AG10803 (cell line): ENCODE measurements around the gene PTPN22.

Experiments
- DNase-seq: peaks from one replicate; pipeline ENCODE4 v3.0.0; 2010; ENCODE audit warnings: low read depth
- H3K4me3 ChIP-seq: 2 replicates; pipeline ENCODE4 v1.5.1; 2011; ENCODE audit warnings: mild to moderate bottlenecking, low read length, control low read depth
- TF ChIP-seq, protein P1 (sequence below): conservative IDR thresholded peaks from 2 replicates; pipeline ENCODE4 v1.5.1; 2011; ENCODE audit warnings: mild to moderate bottlenecking, low read length, control low read depth, inconsistent platforms

Gene PTPN22

DNA sequence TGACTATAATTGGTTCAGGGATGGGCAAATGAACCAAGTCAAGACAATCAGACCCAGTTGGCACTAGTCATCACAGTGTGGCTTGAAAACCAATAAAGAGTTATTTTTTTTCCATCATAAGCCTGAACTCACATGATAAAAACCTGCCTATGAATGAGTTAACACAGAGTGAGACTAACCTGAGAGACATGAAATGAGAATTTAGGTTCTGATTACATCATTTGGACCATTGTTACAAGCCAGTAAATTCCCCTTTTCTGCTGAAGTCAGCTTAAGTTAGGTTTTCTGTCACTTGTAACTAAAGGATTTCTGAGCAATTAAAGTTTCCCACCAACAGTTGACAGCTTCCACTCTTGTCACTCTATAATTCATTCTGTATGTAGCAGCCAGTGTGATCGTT, 49.6 kb downstream of the PTPN22 start:
- H3K4me3 ChIP-seq: no peak overlapping the region
- no peak for DNase-seq
- TF ChIP-seq, protein P1, sequence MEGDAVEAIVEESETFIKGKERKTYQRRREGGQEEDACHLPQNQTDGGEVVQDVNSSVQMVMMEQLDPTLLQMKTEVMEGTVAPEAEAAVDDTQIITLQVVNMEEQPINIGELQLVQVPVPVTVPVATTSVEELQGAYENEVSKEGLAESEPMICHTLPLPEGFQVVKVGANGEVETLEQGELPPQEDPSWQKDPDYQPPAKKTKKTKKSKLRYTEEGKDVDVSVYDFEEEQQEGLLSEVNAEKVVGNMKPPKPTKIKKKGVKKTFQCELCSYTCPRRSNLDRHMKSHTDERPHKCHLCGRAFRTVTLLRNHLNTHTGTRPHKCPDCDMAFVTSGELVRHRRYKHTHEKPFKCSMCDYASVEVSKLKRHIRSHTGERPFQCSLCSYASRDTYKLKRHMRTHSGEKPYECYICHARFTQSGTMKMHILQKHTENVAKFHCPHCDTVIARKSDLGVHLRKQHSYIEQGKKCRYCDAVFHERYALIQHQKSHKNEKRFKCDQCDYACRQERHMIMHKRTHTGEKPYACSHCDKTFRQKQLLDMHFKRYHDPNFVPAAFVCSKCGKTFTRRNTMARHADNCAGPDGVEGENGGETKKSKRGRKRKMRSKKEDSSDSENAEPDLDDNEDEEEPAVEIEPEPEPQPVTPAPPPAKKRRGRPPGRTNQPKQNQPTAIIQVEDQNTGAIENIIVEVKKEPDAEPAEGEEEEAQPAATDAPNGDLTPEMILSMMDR: no peak

DNA sequence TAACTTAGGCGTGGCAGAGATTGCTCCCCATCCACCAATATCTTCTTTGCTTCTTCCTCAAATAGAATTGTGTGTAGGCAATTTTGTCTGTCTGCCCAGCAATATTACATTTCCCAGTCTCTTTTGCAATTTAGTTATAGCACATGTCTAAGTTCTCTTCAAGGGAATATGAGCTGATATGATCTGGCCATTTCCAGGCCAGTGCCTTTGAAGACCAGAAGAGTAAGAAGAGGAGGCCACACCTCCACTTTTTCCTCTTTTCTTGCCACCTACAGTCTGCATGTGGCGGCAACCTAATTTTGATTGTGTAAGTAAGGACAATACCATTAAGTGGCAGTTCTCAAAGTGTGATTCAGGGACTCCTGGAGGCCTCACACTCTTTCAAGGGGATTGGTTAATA, 52.9 kb downstream of the PTPN22 start:
- H3K4me3 ChIP-seq: no peak overlapping the region
- TF ChIP-seq, protein P1: no peak
- no peak for DNase-seq

DNA sequence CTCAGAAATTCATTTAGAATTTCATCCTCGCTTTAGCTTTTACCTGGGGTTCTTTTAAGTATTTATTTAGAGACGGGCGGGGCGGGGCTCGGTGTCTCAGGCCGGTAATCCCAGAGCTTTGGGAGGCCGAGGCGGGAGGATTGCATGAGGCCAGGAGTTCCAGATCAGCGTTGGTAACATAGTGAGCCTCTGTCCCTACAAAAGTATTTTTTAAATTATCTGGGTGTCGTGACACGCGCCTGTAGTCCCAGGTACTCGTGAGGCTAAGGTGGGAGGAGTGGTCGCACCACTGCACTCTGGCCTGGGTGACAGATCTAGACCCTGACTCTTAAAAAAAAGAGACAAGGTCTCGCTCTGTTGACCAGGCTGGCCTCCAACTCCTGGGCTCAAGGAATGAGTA, 58.3 kb downstream of the PTPN22 start:
- DNase-seq: no peak
- no peak overlapping the region for H3K4me3 ChIP-seq
- TF ChIP-seq, protein P1: no peak

DNA sequence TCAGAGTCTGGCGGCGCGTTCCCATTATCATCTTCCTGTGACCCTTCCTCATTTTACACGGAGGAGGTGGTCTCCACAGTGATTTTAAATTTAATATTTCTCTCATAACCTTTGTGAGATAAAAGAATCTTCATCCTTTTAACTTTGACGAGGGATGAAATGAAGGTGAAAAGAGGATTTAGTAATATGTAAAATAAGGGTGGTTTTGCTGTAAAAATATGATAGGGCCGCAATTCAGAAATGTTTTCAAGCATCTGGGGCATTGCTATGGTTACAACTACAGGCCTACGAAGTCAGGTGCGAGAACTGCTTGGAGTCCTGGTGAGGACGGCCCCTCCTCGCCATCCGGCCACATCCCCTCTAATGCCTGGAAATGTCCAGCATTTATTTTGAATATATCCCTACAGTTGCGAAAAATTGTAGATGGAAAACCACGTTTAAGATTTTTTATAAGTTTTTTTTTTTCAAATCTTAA, 58.8 kb downstream of the PTPN22 start:
- H3K4me3 ChIP-seq: peak overlapping the region; percentile 67
- DNase-seq: peak; percentile 26
- TF ChIP-seq, protein P1: no peak; the same call in 1 of the 2 replicates

DNA sequence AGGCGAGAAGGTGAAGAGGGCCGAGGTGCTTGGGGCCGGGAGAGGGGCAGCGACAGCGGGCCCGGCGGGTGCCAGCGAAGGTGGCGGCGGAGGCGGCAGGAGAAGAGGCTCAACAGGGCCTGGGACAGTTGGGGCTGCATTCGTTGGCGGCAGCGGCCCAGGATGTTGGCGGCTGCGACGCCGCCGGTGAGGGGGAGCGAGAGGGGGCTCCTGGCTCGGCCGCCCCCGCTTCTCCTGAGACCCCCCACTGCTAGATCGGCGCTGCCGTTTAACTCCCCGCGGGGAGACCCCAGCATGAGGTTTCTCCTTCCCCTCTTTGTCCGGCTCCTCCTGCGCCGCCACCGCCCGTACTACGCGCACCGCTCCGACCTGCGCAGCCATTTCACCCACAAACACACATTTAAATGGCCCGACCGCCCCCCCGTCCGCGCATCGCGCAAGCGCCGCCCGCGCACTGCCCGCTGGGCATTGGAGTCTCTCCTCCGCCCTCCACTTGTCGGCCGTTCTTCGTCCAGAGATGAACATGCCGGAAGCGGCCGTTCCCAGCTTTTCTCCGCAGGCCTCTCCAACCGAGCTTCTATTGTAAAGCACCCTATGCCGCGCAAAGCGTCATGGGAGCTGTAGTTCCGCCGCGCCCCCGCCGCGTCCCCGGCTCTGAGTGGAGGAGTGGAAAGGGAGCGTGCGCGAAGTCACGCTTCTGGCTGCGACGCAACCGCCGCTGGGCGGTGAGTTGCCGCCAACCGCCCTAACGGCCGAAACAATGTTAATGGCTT, 59.4 kb downstream of the PTPN22 start, which contains the start of gene RSBN1:
RSBN1 (minus strand) TSS at position 589 of the 773 bp plus-strand sequence; CDS start at position 525, 64 bp downstream.
- peak; percentile 99 for DNase-seq
- TF ChIP-seq, protein P1: 0 out of 2 replicates have a peak, but pooled peaks have one; percentile 16
- H3K4me3 ChIP-seq: peak within 1 kb of the TSS; percentile 97

DNA sequence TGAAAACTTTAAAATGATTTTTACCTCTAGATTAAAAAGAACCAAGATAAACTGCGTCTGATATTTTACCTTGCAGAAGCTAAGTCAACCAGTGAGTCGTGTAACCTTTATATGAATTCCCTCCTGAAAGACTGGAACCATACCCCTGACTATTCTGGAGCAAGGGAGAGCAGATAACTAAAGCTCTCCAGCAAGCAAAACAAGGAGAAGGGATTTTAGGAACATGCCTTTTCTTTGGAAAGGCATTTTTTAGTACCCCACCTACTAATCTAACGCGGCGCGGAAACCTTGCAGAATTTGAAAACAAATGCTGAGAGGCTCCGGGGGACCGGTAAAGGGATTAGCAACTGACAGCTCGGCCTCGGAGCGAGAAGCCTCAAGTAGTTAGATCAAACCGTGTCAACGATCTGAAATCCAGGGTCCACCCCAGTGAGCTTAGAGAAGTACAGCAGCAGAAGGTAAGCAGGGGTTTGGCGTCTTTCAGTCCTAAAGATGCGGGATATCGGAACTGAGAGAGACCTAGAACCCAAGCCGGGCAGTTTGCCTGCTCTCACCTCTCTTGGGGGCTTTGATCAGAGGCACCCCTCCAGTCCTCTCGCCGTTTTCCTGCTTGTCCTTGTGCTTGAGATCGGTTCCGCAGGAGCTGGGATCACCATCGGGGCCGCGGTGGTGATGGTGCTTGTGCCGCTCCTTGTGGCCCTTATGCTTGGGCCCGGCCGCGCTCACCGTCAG, 60.2 kb downstream of the PTPN22 start:
- DNase-seq: peak; percentile 17
- peak overlapping the region; percentile 97 for H3K4me3 ChIP-seq
- TF ChIP-seq, protein P1: no peak
